ENCODE results near the gene DACT3.

DACT3 gene

GRCh38 chr19:46601318-46602224, 59.4 kb downstream of the DACT3 start, which contains the start of gene CALM3:
TSS of gene CALM3 (plus strand) at chr19:46601330. CDS start at chr19:46601435, 105 bp downstream.
- peak within 1 kb of the TSS; percentile 92 for H2AFZ ChIP-seq (ENCODE audit: low read length)
- peak within 1 kb of the TSS; percentile 91 for H3K9ac ChIP-seq (ENCODE audit: low read depth, low read length, poor library complexity)
- H2BK12ac ChIP-seq (ENCODE audit: low read length): peak within 1 kb of the TSS; percentile 63
- no peak within 1 kb of the TSS for H3K4ac ChIP-seq (ENCODE audit: low read length)
- no peak within 1 kb of the TSS for H4K91ac ChIP-seq (ENCODE audit: low read depth, low read length, poor library complexity)
- no peaks in the 10 kb centered on the region for H3K27me3 ChIP-seq (ENCODE audit: control insufficient read depth in 3 of 3, insufficient read depth in 3 of 3, low read depth in 1 of 3, low read length in 3 of 3)
- H3K14ac ChIP-seq (ENCODE audit: low read length): peak within 1 kb of the TSS; percentile 47
- peak within 1 kb of the TSS; percentile 20 for H4K8ac ChIP-seq (ENCODE audit: low read depth, low read length)
- H3K4me2 ChIP-seq (ENCODE audit: insufficient read depth, low read length, poor library complexity, severe bottlenecking): peak within 1 kb of the TSS; percentile 77
- H2AK5ac ChIP-seq (ENCODE audit: low read depth, low read length): peak within 1 kb of the TSS; percentile 15
- no CpG with 5 or more reads among the region's 51 CpGs for WGBS, 2 donors (ENCODE audit: extremely low coverage in 2 of 2, insufficient read length in 2 of 2, insufficient replicate concordance in 1 of 2)
- peaks cover 9 to 20% of the 10 kb centered on the region in 2 donors for H3K4me1 ChIP-seq (ENCODE audit: control insufficient read depth in 2 of 2, insufficient read depth in 1 of 2, low read depth in 1 of 2, low read length in 2 of 2)
- H3K18ac ChIP-seq (ENCODE audit: low read length): peak within 1 kb of the TSS; percentile 99
- H3K27ac ChIP-seq (replicated peaks; ENCODE audit: low read length): peak within 1 kb of the TSS; percentile 91
- H3K9me3 ChIP-seq (replicated peaks in 1 of 2; ENCODE audit: control insufficient read depth in 2 of 2, insufficient read depth in 1 of 2, low read depth in 1 of 2, low read length in 2 of 2): peaks cover 5 to 7% of the 10 kb centered on the region in 2 donors
- peak within 1 kb of the TSS; percentile 83 to 96 for H3K4me3 ChIP-seq (ENCODE audit: low read length in 2 of 2)
- peak within 1 kb of the TSS; percentile 75 for H2BK15ac ChIP-seq (ENCODE audit: low read length)
- H2BK120ac ChIP-seq (ENCODE audit: low read depth, low read length): no peak within 1 kb of the TSS
- H3K36me3 ChIP-seq (replicated peaks in 1 of 2; ENCODE audit: control insufficient read depth in 2 of 2, insufficient read depth in 2 of 2, low read length in 2 of 2): peaks cover 15 to 37% of the 10 kb centered on the region in 2 donors
- H2BK5ac ChIP-seq (ENCODE audit: low read length): peak within 1 kb of the TSS; percentile 100
- peak within 1 kb of the TSS; percentile 73 for H3K23ac ChIP-seq (ENCODE audit: low read depth, low read length, poor library complexity)
- H3K79me1 ChIP-seq (ENCODE audit: low read depth, low read length): peaks cover 23% of the 10 kb centered on the region
- DNase-seq (ENCODE audit: low spot score): no peak

GRCh38 chr19:46600384-46601317, 60.3 kb downstream of the DACT3 start:
- Histone ChIP-seq H3K4me2 (ENCODE audit: insufficient read depth, low read length, poor library complexity, severe bottlenecking) (peak overlapping the region; percentile 71), H3K9ac (ENCODE audit: low read depth, low read length, poor library complexity) (peak overlapping the region; percentile 91), H2BK5ac (ENCODE audit: low read length) (peak overlapping the region; percentile 100), H3K79me1 (ENCODE audit: low read depth, low read length) (peaks cover 17% of the 10 kb centered on the region), H2BK120ac (ENCODE audit: low read depth, low read length) (no peak overlapping the region), H2BK15ac (ENCODE audit: low read length) (no peak overlapping the region), H3K23ac (ENCODE audit: low read depth, low read length, poor library complexity) (peak overlapping the region; percentile 73), H3K14ac (ENCODE audit: low read length) (peak overlapping the region; percentile 47), H3K4me1 (ENCODE audit: control insufficient read depth in 2 of 2, insufficient read depth in 1 of 2, low read depth in 1 of 2, low read length in 2 of 2) (peaks cover 9 to 20% of the 10 kb centered on the region in 2 donors), H2AK5ac (ENCODE audit: low read depth, low read length) (peak overlapping the region; percentile 15), H3K27me3 (ENCODE audit: control insufficient read depth in 3 of 3, insufficient read depth in 3 of 3, low read depth in 1 of 3, low read length in 3 of 3) (no peaks in the 10 kb centered on the region), H4K91ac (ENCODE audit: low read depth, low read length, poor library complexity) (no peak overlapping the region), H3K27ac (replicated peaks; ENCODE audit: low read length) (peak overlapping the region; percentile 85), H2BK12ac (ENCODE audit: low read length) (peak overlapping the region; percentile 63), H4K8ac (ENCODE audit: low read depth, low read length) (peak overlapping the region; percentile 20), H2AFZ (ENCODE audit: low read length) (peak overlapping the region; percentile 92), H3K18ac (ENCODE audit: low read length) (peak overlapping the region; percentile 99), H3K9me3 (replicated peaks in 1 of 2; ENCODE audit: control insufficient read depth in 2 of 2, insufficient read depth in 1 of 2, low read depth in 1 of 2, low read length in 2 of 2) (peaks cover 3 to 7% of the 10 kb centered on the region in 2 donors), H3K36me3 (replicated peaks in 1 of 2; ENCODE audit: control insufficient read depth in 2 of 2, insufficient read depth in 2 of 2, low read length in 2 of 2) (peaks cover 7 to 28% of the 10 kb centered on the region in 2 donors), H3K4me3 (ENCODE audit: low read length in 2 of 2) (peak overlapping the region; percentile 83 to 96), H3K4ac (ENCODE audit: low read length) (no peak overlapping the region)
- peak; percentile 100 for DNase-seq (ENCODE audit: low spot score)
- WGBS, 2 donors (ENCODE audit: extremely low coverage in 2 of 2, insufficient read length in 2 of 2, insufficient replicate concordance in 1 of 2): no CpG with 5 or more reads among the region's 93 CpGs

- Histone ChIP-seq H3K4me2 (ENCODE audit: insufficient read depth, low read length, poor library complexity, severe bottlenecking) (peak overlapping the region; percentile 71), H2BK12ac (ENCODE audit: low read length) (no peak overlapping the region), H4K8ac (ENCODE audit: low read depth, low read length) (peak overlapping the region; percentile 20), H3K27ac (replicated peaks; ENCODE audit: low read length) (peak overlapping the region; percentile 85), H3K18ac (ENCODE audit: low read length) (peak overlapping the region; percentile 66), H2BK120ac (ENCODE audit: low read depth, low read length) (no peak overlapping the region), H3K14ac (ENCODE audit: low read length) (no peak overlapping the region), H3K27me3 (ENCODE audit: control insufficient read depth in 3 of 3, insufficient read depth in 3 of 3, low read depth in 1 of 3, low read length in 3 of 3) (no peaks in the 10 kb centered on the region), H3K4me1 (ENCODE audit: control insufficient read depth in 2 of 2, insufficient read depth in 1 of 2, low read depth in 1 of 2, low read length in 2 of 2) (peaks cover 9 to 20% of the 10 kb centered on the region in 2 donors), H3K9me3 (replicated peaks in 1 of 2; ENCODE audit: control insufficient read depth in 2 of 2, insufficient read depth in 1 of 2, low read depth in 1 of 2, low read length in 2 of 2) (peaks cover 2 to 8% of the 10 kb centered on the region in 2 donors), H3K79me1 (ENCODE audit: low read depth, low read length) (peaks cover 12% of the 10 kb centered on the region), H3K9ac (ENCODE audit: low read depth, low read length, poor library complexity) (no peak overlapping the region), H4K91ac (ENCODE audit: low read depth, low read length, poor library complexity) (no peak overlapping the region), H2AK5ac (ENCODE audit: low read depth, low read length) (peak overlapping the region; percentile 15), H2BK5ac (ENCODE audit: low read length) (no peak overlapping the region), H3K23ac (ENCODE audit: low read depth, low read length, poor library complexity) (no peak overlapping the region), H3K4me3 (ENCODE audit: low read length in 2 of 2) (peak overlapping the region; percentile 80 to 83), H2AFZ (ENCODE audit: low read length) (peak overlapping the region; percentile 92), H2BK15ac (ENCODE audit: low read length) (no peak overlapping the region), H3K4ac (ENCODE audit: low read length) (no peak overlapping the region), H3K36me3 (replicated peaks in 1 of 2; ENCODE audit: control insufficient read depth in 2 of 2, insufficient read depth in 2 of 2, low read length in 2 of 2) (peaks cover under 1 to 20% of the 10 kb centered on the region in 2 donors)
- DNase-seq (ENCODE audit: low spot score): no peak
- WGBS, 2 donors (ENCODE audit: extremely low coverage in 2 of 2, insufficient read length in 2 of 2, insufficient replicate concordance in 1 of 2): no CpG with 5 or more reads among the region's 9 CpGs
Measured at GRCh38 chr19:46599716-46600373, 61.1 kb downstream of the DACT3 start.
